PC-9 (cell line): ENCODE measurements around the gene NAPB. TPM values are rescaled to one million over a fixed set of nuclear protein-coding genes. Genes with fewer than 3 reads are reported as not detected.

Experiments used
- BruUV-seq: library from RNA; stranded (reverse); fragments of 400-500 nt; replicated peaks from 2 replicates; lab custom pipeline; 2021; lab: Mats Ljungman, UMichigan
- CTCF ChIA-PET: fragments of 300-600 bp; sonication (Branson Sonifier 250); formaldehyde crosslinking; loops from one replicate; lab custom pipeline; 2022; ENCODE audit warnings: antibody characterized with exemption; lab: Charles Lee
- POLR2A ChIA-PET: fragments of 300-600 bp; sonication (Branson Sonifier 250); formaldehyde crosslinking; loops from one replicate; lab custom pipeline; 2022; ENCODE audit warnings: antibody characterized with exemption; ENCODE audit not compliant: unreplicated experiment; lab: Charles Lee
- DNase-seq, 2 experiments: peaks; one replicate each; pipeline versions ENCODE4 v3.0.0 to v3.0.0-alpha.2; 2015 to 2022; ENCODE audit warnings: mixed read lengths in 1 of 2
- H2AFZ ChIP-seq: fragments of 200-600 bp; sonication (generic); 2 replicates; pipeline ENCODE4 v1.8.1; 2017; ENCODE audit warnings: antibody characterized with exemption
- H3F3A ChIP-seq: fragments of 200-600 bp; sonication (generic); 2 replicates; pipeline ENCODE4 v1.8.1; 2017; ENCODE audit warnings: antibody characterized with exemption, mild to moderate bottlenecking, low read depth; ENCODE audit not compliant: insufficient read depth
- H3K27ac ChIP-seq: fragments of 200-600 bp; sonication (generic); 2 replicates; pipeline ENCODE4 v1.6.1; 2016; ENCODE audit warnings: mixed run types
- H3K27me3 ChIP-seq: fragments of 200-600 bp; sonication (generic); 2 replicates; pipeline ENCODE4 v1.6.1; 2016; ENCODE audit warnings: low read depth, mixed run types; ENCODE audit not compliant: insufficient read depth
- H3K36me3 ChIP-seq: fragments of 200-600 bp; sonication (generic); 2 replicates; pipeline ENCODE4 v1.6.1; 2016; ENCODE audit warnings: low read depth, mixed run types
- H3K4me1 ChIP-seq: fragments of 200-600 bp; sonication (generic); replicated peaks from 2 replicates; pipeline ENCODE4 v1.6.1; 2016; ENCODE audit warnings: mixed run types; ENCODE audit not compliant: insufficient read depth
- H3K4me2 ChIP-seq: fragments of 200-600 bp; sonication (generic); 2 replicates; pipeline ENCODE4 v1.6.1; 2017; ENCODE audit warnings: mixed run types
- H3K4me3 ChIP-seq: fragments of 200-600 bp; sonication (generic); 2 replicates; pipeline ENCODE4 v1.6.1; 2016; ENCODE audit warnings: mixed run types
- H3K79me2 ChIP-seq: fragments of 200-600 bp; sonication (generic); 2 replicates; pipeline ENCODE4 v1.6.1; 2017; ENCODE audit warnings: low read depth, mixed run types
- H3K9me2 ChIP-seq: fragments of 200-600 bp; sonication (generic); 2 replicates; pipeline ENCODE4 v1.8.1; 2017; ENCODE audit warnings: mild to moderate bottlenecking; ENCODE audit not compliant: insufficient read depth
- H3K9me3 ChIP-seq: fragments of 200-600 bp; sonication (generic); 2 replicates; pipeline ENCODE4 v1.8.1; 2016; ENCODE audit warnings: low read depth; ENCODE audit not compliant: insufficient read depth
- H4K20me1 ChIP-seq: fragments of 200-600 bp; sonication (generic); 2 replicates; pipeline ENCODE4 v1.8.1; 2017; ENCODE audit not compliant: insufficient read depth
- CTCF ChIP-seq: fragments of 200-600 bp; sonication (generic); conservative IDR thresholded peaks from 2 replicates; pipeline ENCODE4 v1.6.1; 2017; ENCODE audit warnings: mixed run types, antibody characterized with exemption, mild to moderate bottlenecking, moderate library complexity
- EZH2 ChIP-seq: fragments of 200-600 bp; sonication (generic); IDR thresholded peaks from 2 replicates; pipeline ENCODE4 v1.8.0; 2017; ENCODE audit warnings: antibody characterized with exemption, low read depth
- intact Hi-C: fragments of 100-400 bp; cut with micrococcal nuclease; formaldehyde crosslinking; loops from one replicate; pipeline ENCODE4 v1.10.0; 2022; ENCODE audit not compliant: unreplicated experiment
- total RNA-seq: library from RNA; stranded (reverse); gene quantifications from 2 replicates; pipeline ENCODE4 v1.2.3, GENCODE V29; 2021

Gene NAPB
- total RNA-seq, 1 experiment from 2014 or later, result 16.5 TPM

GRCh38 chr20:23334111-23334510 is 87.2 kb downstream of the NAPB start:
- Histone ChIP-seq H3K9me3 (no peaks in the 10 kb centered on the region), H3K4me1 (no peaks in the 10 kb centered on the region; the same call in 1 of the 2 replicates), H3K79me2 (no peaks in the 10 kb centered on the region), H3K4me2 (no peak overlapping the region), H3K27ac (no peak overlapping the region), H3K9me2 (no peaks in the 10 kb centered on the region), H2AFZ (no peak overlapping the region), H4K20me1 (no peaks in the 10 kb centered on the region), H3K36me3 (no peaks in the 10 kb centered on the region), H3F3A (no peaks in the 10 kb centered on the region), H3K27me3 (no peaks in the 10 kb centered on the region), H3K4me3 (no peak overlapping the region)
- intact Hi-C loops, result no loop called here
- TF ChIP-seq CTCF, result no peak
- no peak for TF ChIP-seq EZH2
- ChIA-PET POLR2A (no interaction called here), CTCF (no interaction called here)
- DNase-seq, result no peak
- BruUV-seq, result no TSS peak

- Histone ChIP-seq H3K4me3 (no peak overlapping the region), H3K27me3 (no peaks in the 10 kb centered on the region), H3F3A (no peaks in the 10 kb centered on the region), H3K9me3 (no peaks in the 10 kb centered on the region), H3K9me2 (no peaks in the 10 kb centered on the region), H3K36me3 (no peaks in the 10 kb centered on the region), H3K27ac (no peak overlapping the region), H2AFZ (no peak overlapping the region), H4K20me1 (no peaks in the 10 kb centered on the region), H3K4me1 (no peaks in the 10 kb centered on the region; the same call in 1 of the 2 replicates), H3K79me2 (no peaks in the 10 kb centered on the region), H3K4me2 (no peak overlapping the region)
- intact Hi-C loops, result no loop called here
- no peak for DNase-seq
- POLR2A ChIA-PET, result no interaction called here
- no TSS peak for BruUV-seq
- CTCF ChIA-PET, result no interaction called here
- TF ChIP-seq EZH2, result no peak
- no peak for TF ChIP-seq CTCF
Measured at GRCh38 chr20:23332467-23332866, 88.8 kb downstream of the NAPB start.

- TF ChIP-seq EZH2, result no peak
- Histone ChIP-seq H3K79me2 (no peaks in the 10 kb centered on the region), H3K4me2 (no peak overlapping the region), H3K36me3 (no peaks in the 10 kb centered on the region), H3F3A (no peaks in the 10 kb centered on the region), H3K9me2 (no peaks in the 10 kb centered on the region), H3K4me3 (no peak overlapping the region), H3K9me3 (no peaks in the 10 kb centered on the region), H3K27ac (no peak overlapping the region), H2AFZ (no peak overlapping the region), H3K4me1 (no peaks in the 10 kb centered on the region; the same call in 1 of the 2 replicates), H3K27me3 (no peaks in the 10 kb centered on the region), H4K20me1 (no peaks in the 10 kb centered on the region)
- ChIA-PET POLR2A (no interaction called here), CTCF (no interaction called here)
- BruUV-seq, result no TSS peak
- intact Hi-C loops, result no loop called here
- no peak for DNase-seq
Measured at GRCh38 chr20:23331450-23332350, 89.6 kb downstream of the NAPB start.
